Endometrial microvascular endothelial cells (primary cell): ENCODE results near the gene DMXL2. TPM values are rescaled to one million over a fixed set of nuclear protein-coding genes. Genes with fewer than 3 reads are reported as not detected.
"Not testable (repeated sequence)": the region's sequence is repeated elsewhere in the genome, so short reads cannot be mapped to it uniquely, and the experiment has no call there.

Experiments used
- in situ Hi-C: cut with HindIII; loops from 2 replicates; pipeline ENCODE4 v1.10.0; 2017; ENCODE audit warnings: low sequenced_read_pairs, low pct_unique_long_range_greater_than_20kb; ENCODE audit errors: inconsistent ontology term
- total RNA-seq: library from RNA; depleted of rRNA; stranded (reverse); fragments of >200 nt; gene quantifications from one replicate; pipeline ENCODE4 v1.2.3, GENCODE V29; 2015; ENCODE audit errors: inconsistent ontology term

The DMXL2 gene, protein sequence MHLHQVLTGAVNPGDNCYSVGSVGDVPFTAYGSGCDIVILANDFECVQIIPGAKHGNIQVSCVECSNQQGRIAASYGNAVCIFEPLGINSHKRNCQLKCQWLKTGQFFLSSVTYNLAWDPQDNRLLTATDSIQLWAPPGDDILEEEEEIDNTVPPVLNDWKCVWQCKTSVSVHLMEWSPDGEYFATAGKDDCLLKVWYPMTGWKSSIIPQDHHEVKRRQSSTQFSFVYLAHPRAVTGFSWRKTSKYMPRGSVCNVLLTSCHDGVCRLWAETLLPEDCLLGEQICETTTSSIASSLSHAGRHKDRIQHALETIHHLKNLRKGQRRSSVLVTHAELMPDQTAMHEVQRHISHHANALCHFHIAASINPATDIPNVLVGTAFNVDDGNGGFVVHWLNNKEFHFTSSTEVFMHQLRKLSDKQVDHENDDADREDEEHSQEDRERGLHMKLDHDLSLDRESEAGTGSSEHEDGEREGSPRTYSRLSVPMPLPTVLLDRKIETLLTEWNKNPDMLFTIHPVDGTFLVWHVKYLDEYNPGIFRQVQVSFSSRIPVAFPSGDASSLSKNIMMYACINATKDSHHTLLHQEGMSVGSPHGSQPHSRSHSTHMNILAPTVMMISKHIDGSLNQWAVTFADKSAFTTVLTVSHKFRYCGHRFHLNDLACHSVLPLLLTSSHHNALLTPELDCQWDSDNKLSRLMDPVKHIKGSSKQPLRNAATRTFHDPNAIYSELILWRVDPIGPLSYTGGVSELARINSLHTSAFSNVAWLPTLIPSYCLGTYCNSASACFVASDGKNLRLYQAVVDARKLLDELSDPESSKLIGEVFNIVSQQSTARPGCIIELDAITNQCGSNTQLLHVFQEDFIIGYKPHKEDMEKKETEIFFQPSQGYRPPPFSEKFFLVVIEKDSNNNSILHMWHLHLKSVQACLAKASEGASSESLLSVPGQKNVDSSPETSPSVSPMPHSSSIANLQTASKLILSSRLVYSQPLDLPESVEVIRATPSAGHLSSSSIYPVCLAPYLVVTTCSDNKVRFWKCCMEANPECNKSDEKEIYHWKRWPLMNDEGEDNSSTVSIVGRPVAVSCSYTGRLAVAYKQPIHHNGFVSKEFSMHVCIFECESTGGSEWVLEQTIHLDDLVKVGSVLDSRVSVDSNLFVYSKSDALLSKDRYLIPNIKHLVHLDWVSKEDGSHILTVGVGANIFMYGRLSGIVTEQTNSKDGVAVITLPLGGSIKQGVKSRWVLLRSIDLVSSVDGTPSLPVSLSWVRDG (N-terminal part only)
- total RNA-seq: 20.2 TPM

DNA sequence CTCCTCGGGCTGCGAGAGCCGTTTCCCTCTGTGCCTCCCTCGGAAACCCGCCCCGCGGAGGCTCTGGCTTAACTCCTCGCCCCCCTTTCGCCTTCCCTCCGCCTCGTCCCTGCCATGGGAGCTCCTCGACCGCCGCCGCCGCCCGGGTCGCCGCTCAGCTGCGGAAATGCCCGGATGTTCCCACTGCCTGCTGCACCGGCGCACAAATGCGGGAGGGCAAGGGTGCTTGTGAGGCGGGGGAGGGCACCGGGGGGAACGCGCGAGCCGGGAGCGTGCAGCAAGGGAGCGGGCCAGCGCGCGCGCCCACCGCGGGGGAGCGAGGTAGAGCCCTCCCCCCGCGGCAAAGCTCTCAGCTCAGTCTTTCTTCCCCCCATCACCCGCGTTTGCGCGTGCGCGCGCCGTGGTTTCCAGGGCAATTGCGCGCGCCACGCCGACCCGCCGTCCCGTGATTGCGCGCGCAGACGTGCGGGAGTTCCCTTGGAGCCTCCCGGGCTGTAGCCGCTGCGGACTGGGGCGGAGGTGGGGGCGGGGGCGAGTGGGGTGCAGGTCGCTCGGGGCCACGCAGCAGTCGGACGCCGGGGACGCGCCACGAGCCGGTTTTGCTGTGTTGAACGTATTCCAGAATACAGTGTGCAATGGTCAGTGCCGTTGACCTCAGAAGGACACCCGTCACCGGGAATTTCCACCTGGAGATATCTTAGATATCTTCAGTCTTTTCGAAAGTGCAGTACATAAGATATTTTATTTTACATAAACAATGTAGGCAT lies at the start of gene DMXL2:
DMXL2 (minus strand) TSS at position 168 of the 767 bp plus-strand sequence. CDS start 226 bp downstream, outside the sequence.
- in situ Hi-C loops: no loop called here

DNA sequence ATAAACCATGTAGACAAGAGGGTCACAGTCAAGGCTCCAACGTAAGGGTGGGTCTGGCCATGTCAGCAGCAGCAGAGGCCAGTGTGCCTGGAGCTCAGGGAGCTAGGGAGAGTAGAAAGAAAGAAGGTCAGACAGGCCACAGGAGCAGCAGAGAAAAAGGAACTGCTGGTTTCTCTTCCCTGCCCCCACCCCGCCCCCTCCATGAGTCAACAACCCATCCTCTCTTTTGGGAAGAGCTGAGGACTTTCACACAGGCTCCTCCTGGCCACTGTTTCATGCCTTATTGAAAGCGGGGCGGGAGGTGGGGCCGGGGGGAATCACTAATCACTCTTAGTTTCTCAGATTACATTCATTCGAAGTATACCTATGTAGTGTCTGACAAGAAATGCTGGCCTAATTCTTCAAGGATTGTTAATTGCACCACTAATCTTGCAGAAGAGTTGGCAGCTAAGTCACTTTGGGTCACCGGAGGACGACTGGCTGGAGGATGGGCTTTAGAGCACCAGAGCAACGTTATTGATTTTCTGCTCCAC lies 49.6 kb upstream of the DMXL2 start:
- in situ Hi-C loops: no loop called here

DNA sequence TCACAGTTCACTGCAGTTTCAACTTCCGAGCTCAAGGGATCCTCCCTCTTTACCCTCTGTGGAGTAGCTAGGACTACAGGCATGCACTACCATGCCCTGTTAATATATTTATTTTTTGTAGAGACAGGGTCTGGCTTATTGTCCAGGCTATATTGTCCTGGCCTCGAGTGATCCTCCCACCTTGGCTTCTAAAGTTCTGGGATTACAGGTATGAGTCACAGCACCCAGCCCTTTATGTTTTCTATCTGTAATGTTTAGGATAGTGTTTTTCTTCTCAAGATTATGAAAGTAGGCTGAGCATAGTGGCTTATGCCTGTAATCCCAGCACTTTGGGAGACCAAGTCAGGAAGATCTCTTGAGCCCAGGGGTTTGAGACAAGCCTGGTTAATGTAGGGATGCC lies 46.8 kb upstream of the DMXL2 start:
- in situ Hi-C loops: no loop called here

DNA sequence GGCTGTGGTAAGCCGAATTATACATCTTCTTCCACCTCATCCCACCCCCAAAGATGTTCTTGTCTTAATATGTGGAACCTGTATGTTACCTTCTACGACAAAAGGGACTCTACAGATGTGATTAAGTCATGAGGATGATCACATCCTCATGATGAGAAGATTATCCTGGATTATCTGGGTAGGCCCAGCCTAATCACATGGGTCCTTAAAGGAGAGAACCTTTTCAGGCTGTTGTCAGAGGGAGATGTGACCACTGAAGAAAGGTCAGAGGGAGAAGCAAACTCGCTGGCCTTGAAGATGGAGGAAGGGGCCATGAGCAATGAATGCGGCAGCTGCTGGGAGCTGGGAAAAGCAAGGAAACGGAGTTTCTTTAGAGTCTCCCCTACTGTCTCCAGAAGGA lies 45.9 kb upstream of the DMXL2 start:
- in situ Hi-C loops: no loop called here

DNA sequence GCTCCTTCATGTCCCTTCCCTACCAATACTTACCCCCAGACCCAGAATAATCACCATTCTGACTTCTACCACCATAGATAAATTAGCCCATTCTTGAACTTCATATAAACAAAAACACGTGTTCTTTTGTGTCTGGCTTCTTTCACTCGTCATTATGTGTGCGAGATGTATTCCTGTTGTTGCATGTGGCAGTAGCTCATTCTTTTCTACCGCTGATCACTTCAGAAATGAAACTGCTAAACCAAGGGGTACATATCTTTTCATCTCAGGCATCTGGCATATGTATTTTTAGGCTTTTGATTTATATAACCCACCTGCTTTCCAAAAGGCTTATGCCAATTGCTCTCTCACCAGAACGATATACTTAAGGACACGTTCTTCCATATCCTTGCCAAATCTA lies 44.9 kb upstream of the DMXL2 start:
- in situ Hi-C loops: no loop called here

DNA sequence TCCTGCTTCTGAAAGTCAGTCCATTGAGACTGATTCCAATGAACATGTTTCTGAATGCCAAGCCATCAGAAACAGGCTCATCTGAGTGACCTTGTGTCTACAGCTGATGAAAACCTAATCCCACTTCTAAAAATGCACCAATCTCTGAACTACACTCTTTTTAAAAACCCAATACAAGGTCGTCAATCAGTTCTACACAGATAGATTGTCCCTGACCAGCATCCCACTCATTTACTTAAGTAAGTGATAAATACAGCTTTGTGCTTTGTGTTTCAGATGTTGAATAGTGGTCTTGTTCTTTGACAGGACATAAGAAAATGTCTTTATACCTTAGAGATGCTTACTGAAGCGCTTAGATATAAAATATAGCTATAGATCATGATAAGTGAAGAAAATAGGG lies 38.5 kb upstream of the DMXL2 start:
- in situ Hi-C loops: no loop called here

DNA sequence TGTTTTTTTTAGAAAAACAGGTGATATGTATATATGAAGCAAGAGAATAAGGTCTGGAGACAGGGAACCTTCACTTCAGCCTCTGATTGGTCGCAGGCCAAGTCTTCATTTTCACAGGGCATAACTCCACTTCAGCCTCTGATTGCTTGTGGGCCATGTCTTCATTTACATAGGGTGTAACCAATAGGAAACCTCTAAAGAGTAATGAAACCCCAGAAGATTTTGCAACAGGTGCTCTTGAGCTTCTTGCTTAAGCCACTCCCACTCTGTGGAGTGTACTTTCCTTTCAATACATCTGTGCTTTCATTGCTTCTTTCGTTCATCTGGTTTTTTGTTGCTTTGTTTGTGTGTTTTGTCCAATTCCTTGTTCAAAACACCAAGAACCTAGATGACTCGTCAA lies 36.1 kb upstream of the DMXL2 start:
- in situ Hi-C loops: no loop called here

DNA sequence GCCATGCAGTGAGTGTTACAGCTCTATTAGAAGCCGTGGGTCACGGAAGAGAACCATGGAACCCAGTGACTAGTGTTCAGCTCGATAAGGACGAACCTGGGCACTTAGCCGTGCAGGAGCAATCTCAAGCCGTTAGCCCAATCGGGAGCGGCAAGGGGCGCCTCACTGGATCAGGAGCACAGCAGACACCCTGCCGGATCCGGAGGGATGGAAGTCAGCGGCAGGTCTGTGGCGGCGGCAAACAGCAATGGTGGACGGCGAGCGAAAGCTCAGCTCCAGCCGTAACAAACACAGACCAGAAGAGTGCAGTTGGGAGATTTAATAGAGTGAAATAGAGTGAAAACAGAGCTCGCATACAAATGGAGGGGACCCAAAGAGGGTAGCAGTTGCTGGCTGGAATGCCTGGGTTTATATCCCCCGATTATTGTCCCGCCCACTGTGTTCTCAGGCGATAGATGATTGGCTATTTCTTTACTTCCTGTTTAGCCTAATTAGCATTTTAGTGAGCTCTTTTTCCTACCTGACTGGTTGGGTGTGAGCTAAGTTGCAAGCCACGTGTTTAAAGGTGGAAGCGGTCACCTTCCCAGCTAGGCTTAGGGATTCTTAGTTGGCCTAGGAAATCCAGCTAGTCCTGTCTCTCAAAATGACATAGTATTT lies 33.0 kb upstream of the DMXL2 start:
- in situ Hi-C loops: not testable (repeated sequence)

DNA sequence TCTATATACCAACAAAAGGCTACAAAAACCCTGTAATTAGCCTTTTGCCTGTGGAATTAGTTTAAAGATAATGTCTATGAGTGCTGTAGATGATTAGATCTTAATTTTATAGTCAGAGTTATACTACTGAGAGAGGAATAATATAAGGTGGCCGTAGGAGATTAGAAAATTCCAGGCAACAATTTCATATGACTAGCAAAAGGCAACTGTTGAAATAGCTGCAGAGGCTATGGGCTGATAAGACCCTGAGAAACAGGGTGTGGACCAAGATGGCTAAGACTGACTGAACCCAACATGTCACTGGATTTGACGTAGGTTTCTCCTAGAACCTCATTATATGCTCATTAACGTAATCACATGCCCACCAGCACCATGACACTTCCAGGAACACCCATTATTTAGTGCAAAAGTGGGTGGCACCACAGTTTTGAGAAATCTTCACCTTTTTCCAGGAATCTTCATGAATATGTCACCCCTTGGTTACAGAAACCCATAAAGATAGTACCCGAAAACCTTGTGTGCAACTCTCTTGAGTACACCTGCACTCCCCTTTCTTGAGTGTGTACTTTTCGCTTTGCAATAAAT lies 29.6 kb upstream of the DMXL2 start:
- in situ Hi-C loops: no loop called here

DNA sequence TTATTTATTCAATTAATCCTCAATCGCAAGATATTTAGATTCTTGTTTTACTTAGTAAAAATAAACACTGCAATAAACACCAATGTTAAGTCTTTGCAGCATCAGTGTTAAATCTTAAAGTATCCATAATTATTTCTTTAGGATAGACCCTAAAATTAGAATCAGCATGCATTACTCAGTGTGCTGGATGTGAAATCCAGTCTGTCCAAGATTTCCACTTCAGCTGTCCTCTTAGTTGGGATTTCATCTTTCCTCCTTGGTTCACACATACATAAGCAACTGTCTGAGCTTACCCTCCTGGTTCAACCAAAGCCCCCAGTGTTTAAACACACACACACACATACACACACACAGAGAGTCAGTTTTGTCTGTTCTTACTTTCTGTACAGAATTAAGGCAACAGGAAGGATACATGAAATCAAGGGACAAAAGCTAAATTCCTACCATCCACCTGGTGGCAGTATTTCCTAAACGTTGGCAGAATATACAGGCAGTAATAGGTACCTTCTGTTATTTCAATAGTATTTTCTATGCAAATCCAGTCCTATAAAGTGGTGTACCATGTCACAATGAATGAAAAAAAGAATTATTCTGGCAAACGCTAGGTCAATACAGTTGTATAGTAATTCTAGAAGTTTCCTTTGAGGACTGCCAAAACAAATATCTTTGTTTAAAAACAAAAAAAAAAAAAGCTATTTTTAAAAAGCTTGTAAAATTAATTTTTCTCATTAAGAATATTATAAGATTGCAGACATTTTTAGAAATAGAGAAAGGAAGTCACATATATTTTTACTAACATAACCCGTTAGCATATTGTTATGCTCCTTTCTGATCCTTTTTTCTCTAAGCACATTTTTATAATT lies 27.3 kb upstream of the DMXL2 start:
- in situ Hi-C loops: no loop called here

DNA sequence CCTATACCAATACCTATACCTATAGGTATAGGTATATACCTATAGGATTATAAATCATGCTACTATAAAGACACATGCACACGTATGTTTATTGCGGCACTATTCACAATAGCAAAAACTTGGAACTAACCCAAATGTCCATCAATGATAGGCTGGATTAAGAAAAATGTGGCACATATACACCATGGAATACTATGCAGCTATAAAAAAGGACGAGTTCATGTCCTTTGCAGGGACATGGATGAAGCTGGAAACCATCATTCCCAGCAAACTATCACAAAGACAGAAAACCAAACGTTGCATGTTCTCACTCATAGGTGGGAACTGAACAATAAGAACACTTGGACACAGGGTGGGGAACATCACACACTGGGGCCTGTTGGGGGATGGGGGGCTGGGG lies 26.1 kb upstream of the DMXL2 start:
- in situ Hi-C loops: not testable (repeated sequence)

DNA sequence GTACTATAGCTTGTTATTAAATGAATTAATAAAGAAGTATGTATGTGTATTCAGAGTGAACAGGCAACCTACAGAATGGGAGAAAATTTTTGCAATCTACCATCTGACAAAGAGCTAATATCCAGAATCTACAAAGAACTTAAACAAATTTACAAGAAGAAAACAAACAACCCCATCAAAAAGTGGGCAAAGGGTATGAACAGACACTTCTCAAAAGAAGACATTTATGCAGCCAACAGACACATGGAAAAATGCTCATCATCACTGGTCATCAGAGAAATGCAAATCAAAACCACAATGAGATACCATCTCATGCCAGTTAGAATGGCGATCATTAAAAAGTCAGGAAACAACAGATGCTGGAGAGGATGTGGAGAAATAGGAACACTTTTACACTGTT lies 25.5 kb upstream of the DMXL2 start:
- in situ Hi-C loops: not testable (repeated sequence)

DNA sequence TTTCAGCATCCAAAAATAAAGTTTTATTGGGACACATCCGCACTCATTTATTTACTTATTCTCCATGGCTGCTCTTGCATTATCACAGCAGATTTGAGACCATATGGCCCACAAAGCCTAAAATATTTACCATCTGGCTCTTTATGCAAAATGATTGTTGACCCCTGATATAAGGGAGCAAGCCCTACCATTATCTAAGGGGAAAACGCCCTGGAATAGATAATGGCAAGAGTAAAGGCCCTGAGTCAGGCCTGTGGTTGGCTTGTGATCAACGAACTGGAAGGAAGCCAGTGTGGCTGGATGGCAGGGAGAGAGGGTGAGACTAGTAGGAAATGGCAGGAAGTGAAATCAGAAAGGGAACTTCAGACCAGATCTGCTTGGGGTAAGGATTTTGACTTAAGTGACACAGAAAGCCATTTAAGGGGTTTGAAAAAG lies 24.6 kb upstream of the DMXL2 start:
- in situ Hi-C loops: no loop called here

DNA sequence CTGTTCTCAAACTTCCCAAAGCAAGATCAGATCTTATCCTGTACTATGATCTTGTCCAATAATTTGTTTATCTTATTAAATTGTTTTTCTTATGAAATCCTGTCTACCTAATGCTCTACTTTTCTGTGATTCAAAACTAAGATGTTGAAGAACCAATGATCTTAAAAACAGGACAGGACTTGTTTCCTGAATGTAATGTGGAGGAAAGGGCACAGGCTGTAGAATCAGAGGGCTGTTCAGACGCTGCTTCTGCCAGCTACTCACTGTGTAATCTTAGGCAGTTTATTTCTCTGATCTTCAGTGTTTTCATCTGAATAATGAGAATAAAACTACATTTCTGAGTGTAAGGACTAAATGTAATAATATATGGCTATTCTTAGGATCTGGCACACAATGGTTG lies 20.1 kb upstream of the DMXL2 start:
- in situ Hi-C loops: no loop called here

DNA sequence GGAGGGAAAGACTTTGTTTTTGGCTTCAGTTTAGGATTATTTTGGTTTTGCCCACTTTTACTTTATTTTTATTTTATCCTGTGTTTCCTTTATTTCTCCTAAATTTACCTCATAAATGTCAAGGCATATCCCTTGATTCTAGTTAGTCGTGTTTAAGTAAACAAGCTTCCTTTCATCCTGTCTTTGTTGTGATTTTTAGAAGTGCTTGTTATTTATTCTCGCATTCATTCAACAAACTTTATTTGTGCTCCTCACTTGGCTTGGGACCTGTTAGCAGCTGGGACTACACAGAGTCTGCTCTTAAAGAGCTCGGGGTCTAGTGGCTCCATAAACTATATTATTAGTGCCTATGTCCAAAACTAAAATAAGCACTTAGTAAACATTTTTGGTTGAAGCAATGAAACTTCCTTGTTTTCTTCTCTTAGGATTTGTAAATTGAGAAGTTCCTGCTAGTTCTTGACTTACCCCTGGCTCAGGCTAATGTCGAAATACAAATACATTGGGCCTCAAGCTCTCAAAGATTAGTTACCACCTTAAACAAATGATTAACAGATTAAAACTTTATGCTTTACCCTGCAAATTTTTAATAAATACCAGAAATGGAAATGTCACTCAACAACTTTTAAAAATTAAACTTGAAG lies 19.0 kb upstream of the DMXL2 start:
- in situ Hi-C loops: no loop called here

DNA sequence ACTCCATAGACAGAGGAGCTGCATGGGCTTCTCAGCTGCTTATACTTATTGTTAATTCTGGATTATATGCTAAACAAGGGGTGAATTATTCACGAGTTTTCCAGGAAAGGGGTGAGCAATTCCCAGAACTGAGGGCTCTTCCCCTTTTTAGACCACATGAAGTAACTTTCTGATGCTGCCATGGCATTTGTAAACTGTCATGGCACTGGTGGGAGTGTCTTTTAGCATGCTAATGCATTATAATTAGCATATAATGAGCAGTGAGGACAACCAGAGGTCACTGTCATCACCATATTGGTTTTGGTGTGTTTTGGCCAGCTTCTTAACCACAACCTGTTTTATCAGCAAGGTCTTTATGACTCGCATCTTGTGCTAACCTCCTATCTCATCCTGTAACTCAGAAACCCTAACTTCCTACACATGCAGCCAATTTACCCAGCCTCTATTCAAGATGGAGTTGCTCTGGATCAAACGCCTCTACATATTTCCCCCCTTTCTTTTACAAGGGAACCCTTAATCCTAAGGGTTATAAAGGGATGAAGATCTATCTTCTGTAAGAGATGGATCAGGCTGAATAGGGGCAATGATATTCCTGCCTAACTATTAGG lies 12.1 kb upstream of the DMXL2 start:
- in situ Hi-C loops: no loop called here
